Vagina (tissue), 2 donors: ENCODE data around the gene RNF114. TPM values are rescaled to one million over a fixed set of nuclear protein-coding genes. Genes with fewer than 3 reads are reported as not detected.

ENCODE experiments used
- DNase-seq, 2 donors: peaks; one replicate each; pipeline ENCODE4 v3.0.0-alpha.2; 2017; ENCODE audit errors: extremely low spot score in 2 of 2
- H3K27ac ChIP-seq: fragments of 200-600 bp; sonication (generic); one replicate; pipeline ENCODE4 v1.5.1; 2019
- H3K27me3 ChIP-seq: fragments of 200-600 bp; sonication (generic); one replicate; pipeline ENCODE4 v1.5.1; 2019
- H3K36me3 ChIP-seq, 2 donors: fragments of 200-600 bp; sonication (generic); one replicate each; pipeline ENCODE4 v1.5.1; 2017 to 2019
- H3K4me1 ChIP-seq: fragments of 200-600 bp; sonication (generic); one replicate; pipeline ENCODE4 v1.5.1; 2019
- H3K4me3 ChIP-seq, 2 donors: fragments of 200-600 bp; sonication (generic); 1 replicate in 1 of 2; 2 replicates in 1 of 2; pipeline ENCODE4 v1.5.1; 2016 to 2019
- H3K9me3 ChIP-seq: fragments of 200-600 bp; sonication (generic); one replicate; pipeline ENCODE4 v1.5.1; 2019
- POLR2A ChIP-seq, 2 donors: fragments of 450-650 bp; IDR thresholded peaks; one replicate each; pipeline ENCODE4 v1.6.1; 2017; ENCODE audit warnings: antibody characterized with exemption in 2 of 2, mild to moderate bottlenecking in 2 of 2, moderate library complexity in 2 of 2
- POLR2AphosphoS5 ChIP-seq, 2 donors: sonication (generic); formaldehyde crosslinking; IDR thresholded peaks; one replicate each; pipeline ENCODE4 v1.9.0; 2017; ENCODE audit warnings: antibody characterized with exemption in 2 of 2, mild to moderate bottlenecking in 2 of 2, low read depth in 1 of 2; ENCODE audit not compliant: insufficient read depth in 1 of 2
- intact Hi-C: fragments of 100-400 bp; cut with DNase I; formaldehyde crosslinking; loops from one replicate; pipeline ENCODE4 v1.15.1; 2023
- total RNA-seq: library from RNA; depleted of rRNA; stranded (reverse); fragments of >200 nt; gene quantifications from one replicate; pipeline ENCODE4 v1.2.3, GENCODE V29; 2016
- TF ChIP-seq, protein P1 (sequence below), 3 experiments: fragments of 450-650 bp in 2 of 3; fragments of 200-600 bp in 1 of 3; sonication (generic) in 1 of 3; IDR thresholded peaks; one replicate each; pipeline ENCODE4 v1.5.1; 2017 to 2019; ENCODE audit warnings: antibody characterized with exemption in 3 of 3, mild to moderate bottlenecking in 2 of 3, moderate library complexity in 2 of 3

RNF114 gene
- total RNA-seq, 1 donor from 2014 or later, result 153 TPM

DNA sequence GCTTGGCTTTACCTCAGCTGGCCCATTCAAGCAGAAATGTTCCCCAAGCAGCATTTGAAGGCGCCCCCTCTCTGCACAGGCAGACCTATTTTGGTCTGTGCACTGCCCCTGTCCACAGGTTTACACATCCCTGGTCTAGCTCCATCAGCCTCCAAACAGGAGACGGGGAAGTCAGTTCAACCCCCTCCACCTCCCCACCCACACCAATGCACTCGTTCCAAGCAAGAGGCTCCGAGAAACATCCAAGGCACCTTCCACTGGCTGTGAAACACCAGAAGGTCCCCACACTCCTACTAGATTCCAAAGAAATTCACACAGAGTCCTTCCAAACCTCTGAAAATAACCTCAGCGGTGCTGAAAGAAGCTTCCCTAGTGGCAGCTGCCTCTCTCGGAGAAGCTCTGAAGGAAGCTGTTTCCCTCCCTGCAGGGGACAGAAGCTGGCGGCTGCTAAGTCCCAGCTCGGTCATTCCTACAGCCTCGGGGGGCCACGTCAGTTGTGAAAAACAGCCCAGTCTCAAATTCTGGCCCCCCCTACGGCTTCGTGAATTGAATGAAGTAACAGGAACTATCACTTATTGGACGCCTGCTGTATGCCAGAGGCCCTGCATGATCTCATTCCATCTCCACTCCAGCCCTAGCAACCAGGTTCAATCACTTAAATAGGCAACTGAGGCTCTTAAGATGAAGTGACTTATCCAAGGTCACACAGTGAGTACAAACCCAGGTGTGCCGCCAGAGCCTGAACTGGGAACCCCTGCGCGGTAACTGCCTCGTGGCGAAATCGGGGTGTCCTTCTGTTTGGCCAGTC is 21.7 kb upstream of the RNF114 start:
- no peaks in the 10 kb centered on the region for H3K27me3 ChIP-seq
- peak overlapping the region; percentile 97 for H3K27ac ChIP-seq
- TF ChIP-seq, protein P1, sequence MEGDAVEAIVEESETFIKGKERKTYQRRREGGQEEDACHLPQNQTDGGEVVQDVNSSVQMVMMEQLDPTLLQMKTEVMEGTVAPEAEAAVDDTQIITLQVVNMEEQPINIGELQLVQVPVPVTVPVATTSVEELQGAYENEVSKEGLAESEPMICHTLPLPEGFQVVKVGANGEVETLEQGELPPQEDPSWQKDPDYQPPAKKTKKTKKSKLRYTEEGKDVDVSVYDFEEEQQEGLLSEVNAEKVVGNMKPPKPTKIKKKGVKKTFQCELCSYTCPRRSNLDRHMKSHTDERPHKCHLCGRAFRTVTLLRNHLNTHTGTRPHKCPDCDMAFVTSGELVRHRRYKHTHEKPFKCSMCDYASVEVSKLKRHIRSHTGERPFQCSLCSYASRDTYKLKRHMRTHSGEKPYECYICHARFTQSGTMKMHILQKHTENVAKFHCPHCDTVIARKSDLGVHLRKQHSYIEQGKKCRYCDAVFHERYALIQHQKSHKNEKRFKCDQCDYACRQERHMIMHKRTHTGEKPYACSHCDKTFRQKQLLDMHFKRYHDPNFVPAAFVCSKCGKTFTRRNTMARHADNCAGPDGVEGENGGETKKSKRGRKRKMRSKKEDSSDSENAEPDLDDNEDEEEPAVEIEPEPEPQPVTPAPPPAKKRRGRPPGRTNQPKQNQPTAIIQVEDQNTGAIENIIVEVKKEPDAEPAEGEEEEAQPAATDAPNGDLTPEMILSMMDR (IDR thresholded peaks at IDR 0.05), result no peak
- TF ChIP-seq POLR2A (IDR thresholded peaks at IDR 0.05) (no peak), POLR2AphosphoS5 (IDR thresholded peaks at IDR 0.05; ENCODE audit: insufficient read depth in 1 of 2, low read depth in 1 of 2) (no peak)
- intact Hi-C loops, result no loop called here
- peaks cover 45% of the 10 kb centered on the region for H3K4me1 ChIP-seq
- no peak for DNase-seq
- peak overlapping the region; percentile 87 to 91 for H3K4me3 ChIP-seq
- no peaks in the 10 kb centered on the region for H3K36me3 ChIP-seq
- no peaks in the 10 kb centered on the region for H3K9me3 ChIP-seq

DNA sequence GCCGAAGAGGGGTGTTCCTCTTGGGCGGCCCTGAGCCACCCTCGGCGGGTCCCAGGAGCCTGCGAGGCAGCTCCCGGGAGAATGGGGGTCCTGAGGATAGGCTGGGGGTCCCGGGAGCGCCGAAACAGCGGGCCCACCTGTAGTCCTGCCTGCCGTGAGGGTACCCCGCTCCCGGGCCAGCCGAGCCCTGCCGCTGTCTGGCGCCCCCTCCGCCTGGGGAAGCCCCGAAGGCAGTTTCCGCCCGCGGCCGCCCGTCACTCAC is 21.1 kb upstream of the RNF114 start:
- H3K27me3 ChIP-seq, result no peaks in the 10 kb centered on the region
- H3K27ac ChIP-seq, result peak overlapping the region; percentile 97
- intact Hi-C loops, result no loop called here
- H3K4me3 ChIP-seq, result peak overlapping the region; percentile 87 to 91
- TF ChIP-seq POLR2AphosphoS5 (IDR thresholded peaks at IDR 0.05; ENCODE audit: insufficient read depth in 1 of 2, low read depth in 1 of 2) (no peak), POLR2A (IDR thresholded peaks at IDR 0.05) (no peak)
- TF ChIP-seq, protein P1 (IDR thresholded peaks at IDR 0.05), result no peak
- H3K4me1 ChIP-seq, result peaks cover 43% of the 10 kb centered on the region
- DNase-seq, result no peak
- H3K9me3 ChIP-seq, result no peaks in the 10 kb centered on the region
- H3K36me3 ChIP-seq, result no peaks in the 10 kb centered on the region

DNA sequence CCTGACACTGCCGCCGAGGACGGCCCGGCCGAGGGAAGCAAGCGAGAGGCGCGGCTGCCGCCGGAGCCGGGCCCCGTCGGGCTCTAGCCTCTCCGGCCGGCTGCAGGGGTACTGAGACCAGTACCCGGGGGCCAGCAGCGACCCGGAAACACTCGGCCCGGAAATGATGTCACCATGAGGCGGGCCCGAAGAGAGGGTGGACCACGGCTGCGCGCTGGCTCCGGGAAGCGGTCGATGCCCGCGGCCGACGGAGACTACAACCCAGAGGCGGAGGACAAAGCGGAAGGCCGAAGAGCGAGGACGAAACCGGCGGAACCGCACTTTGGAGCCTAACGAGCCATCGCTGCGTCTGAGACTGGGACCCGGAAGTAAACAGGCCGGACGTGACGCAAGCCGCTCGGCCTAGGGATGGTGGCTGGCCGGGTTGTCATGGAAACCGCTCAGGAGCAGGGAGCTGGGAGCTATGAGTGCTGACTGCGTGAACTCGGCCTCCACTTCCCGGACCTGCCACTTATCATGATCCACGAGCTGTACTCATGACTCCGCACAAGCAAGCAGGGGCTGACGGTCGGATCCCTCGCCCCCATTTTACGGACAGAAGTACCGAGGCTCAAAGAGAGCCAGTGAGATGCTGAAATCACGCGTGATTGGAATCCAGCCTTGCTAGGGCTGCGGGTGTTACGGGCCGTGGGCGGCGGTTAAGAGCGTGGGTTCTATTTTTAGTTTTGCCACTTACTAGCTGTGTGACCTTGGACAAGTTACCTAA is 20.6 kb upstream of the RNF114 start, which contains the start of gene SPATA2:
Gene SPATA2 (minus strand): TSS at position 150 of the 766 bp plus-strand sequence. CDS start 7,039 bp downstream, outside the sequence.
- no peaks in the 10 kb centered on the region for H3K9me3 ChIP-seq
- H3K4me1 ChIP-seq, result peaks cover 40% of the 10 kb centered on the region
- peak in 1 of 2 donors; percentile 94 for DNase-seq
- H3K36me3 ChIP-seq, result no peaks in the 10 kb centered on the region
- H3K27ac ChIP-seq, result peak within 1 kb of the TSS; percentile 97
- TF ChIP-seq, protein P1 (IDR thresholded peaks at IDR 0.05), result no peak
- TF ChIP-seq POLR2AphosphoS5 (IDR thresholded peaks at IDR 0.05; ENCODE audit: insufficient read depth in 1 of 2, low read depth in 1 of 2), result peak; percentile 68 to 83
- peak in 1 of 2 donors; percentile 21 for TF ChIP-seq POLR2A (IDR thresholded peaks at IDR 0.05)
- H3K4me3 ChIP-seq, result peak within 1 kb of the TSS; percentile 87 to 91
- intact Hi-C loops, result no loop called here
- no peaks in the 10 kb centered on the region for H3K27me3 ChIP-seq

DNA sequence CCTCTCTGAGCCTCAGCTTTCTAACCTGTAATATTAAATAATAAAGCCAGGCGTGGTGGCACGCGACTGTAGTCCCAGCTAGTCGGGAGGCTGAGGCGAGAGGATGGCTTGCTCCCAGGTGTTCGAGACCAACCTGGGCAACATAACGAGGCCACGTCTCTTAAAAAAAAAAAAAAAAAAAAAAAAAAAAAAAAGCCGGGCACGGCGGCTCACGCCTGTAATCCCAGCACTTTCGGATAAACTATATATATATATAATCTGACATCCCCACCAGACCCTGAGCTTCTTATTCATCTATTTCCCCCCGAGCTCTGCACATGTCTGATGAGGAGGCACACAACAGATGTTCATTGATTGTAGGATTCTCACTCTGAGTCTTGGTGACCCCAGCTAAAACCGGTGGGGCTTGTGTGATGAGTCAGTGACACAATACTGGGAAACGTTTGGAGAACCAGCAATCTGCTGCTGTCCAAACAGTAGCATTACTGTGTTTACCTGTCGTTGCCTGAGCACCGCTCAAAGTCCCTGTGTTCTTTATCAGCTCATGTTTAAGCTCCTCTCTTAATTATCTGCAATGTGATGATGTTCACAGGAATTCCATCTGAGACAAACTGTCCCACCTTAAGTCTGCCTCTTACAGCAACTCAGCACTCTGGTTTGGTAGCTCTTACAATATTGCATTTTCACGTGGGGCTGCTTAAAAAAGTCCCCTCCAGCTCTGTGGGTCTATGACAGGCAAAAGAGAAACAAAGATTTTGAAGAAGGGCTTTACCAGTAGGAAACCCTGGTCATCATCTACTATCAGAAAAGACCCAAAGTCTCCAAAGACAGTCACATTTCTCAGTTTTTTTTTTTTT is 19.8 kb upstream of the RNF114 start:
- intact Hi-C loops, result no loop called here
- no peaks in the 10 kb centered on the region for H3K36me3 ChIP-seq
- H3K27me3 ChIP-seq, result no peaks in the 10 kb centered on the region
- DNase-seq, result no peak
- TF ChIP-seq POLR2A (IDR thresholded peaks at IDR 0.05) (no peak), POLR2AphosphoS5 (IDR thresholded peaks at IDR 0.05; ENCODE audit: insufficient read depth in 1 of 2, low read depth in 1 of 2) (no peak)
- H3K4me3 ChIP-seq, result peak overlapping the region; percentile 87 to 91
- H3K4me1 ChIP-seq, result peaks cover 40% of the 10 kb centered on the region
- H3K9me3 ChIP-seq, result no peaks in the 10 kb centered on the region
- peak overlapping the region; percentile 97 for H3K27ac ChIP-seq

DNA sequence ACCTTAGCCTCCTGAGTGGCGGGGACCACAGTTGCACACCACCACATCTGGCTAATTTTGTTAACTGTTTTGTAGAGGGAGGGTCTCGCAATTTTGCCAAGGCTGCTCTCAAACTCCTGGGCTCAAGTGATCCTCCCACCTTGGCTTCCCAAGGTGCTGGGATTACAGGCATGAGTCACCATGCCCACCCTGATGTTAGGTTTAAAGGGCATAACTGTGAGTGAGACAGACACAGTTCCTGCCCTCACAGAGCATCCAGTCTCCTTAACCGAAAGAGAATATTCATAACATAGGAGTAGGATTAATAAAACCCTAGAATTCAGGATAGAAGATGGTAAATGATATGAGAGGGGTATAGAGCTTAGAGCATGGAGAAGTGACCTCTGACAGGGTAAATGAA is 17.8 kb upstream of the RNF114 start:
- Histone ChIP-seq H3K27me3 (no peaks in the 10 kb centered on the region), H3K4me1 (peaks cover 25% of the 10 kb centered on the region), H3K4me3 (no peak overlapping the region), H3K9me3 (no peaks in the 10 kb centered on the region), H3K27ac (no peak overlapping the region), H3K36me3 (no peaks in the 10 kb centered on the region)
- TF ChIP-seq POLR2AphosphoS5 (IDR thresholded peaks at IDR 0.05; ENCODE audit: insufficient read depth in 1 of 2, low read depth in 1 of 2) (no peak), POLR2A (IDR thresholded peaks at IDR 0.05) (no peak)
- TF ChIP-seq, protein P1 (IDR thresholded peaks at IDR 0.05), result no peak
- intact Hi-C loops, result no loop called here
- no peak for DNase-seq
